Measurements from ENCODE around the gene TMA7. TPM values are rescaled to one million over a fixed set of nuclear protein-coding genes. Genes with fewer than 3 reads are reported as not detected.

Gene TMA7
- total and polyA plus RNA-seq, 10 of the 15 experiments (the other 5 are each of a cell fraction or from before 2014, with no cell fraction given): 319 to 1,760 (median 752) TPM

- FAIRE-seq (no peak), DNase-seq (ENCODE audit: low read depth, low spot score) (no peak), ATAC-seq (no peak)
- Histone ChIP-seq H3K9me3 (replicated peaks; ENCODE audit: control insufficient read depth, insufficient read depth, low read length) (no peaks in the 10 kb centered on the region), H3K4me3 (no peak overlapping the region), H4K20me1 (ENCODE audit: control insufficient read depth, insufficient read depth) (no peaks in the 10 kb centered on the region), H3K4me1 (ENCODE audit: control insufficient read depth, insufficient read depth, low read length) (peaks cover 25% of the 10 kb centered on the region), H2AFZ (ENCODE audit: control insufficient read depth, low read depth, low read length) (no peak overlapping the region), H3K36me3 (ENCODE audit: control insufficient read depth in 2 of 2, insufficient read depth in 2 of 2, low read length in 1 of 2) (peaks cover 2 to 16% of the 10 kb centered on the region in 2 experiments; a peak in 2 of 4 replicates), H3K27ac (ENCODE audit: control insufficient read depth, insufficient read depth) (no peak overlapping the region; the same call in 1 of the 2 replicates), H3K27me3 (replicated peaks in 1 of 2; ENCODE audit: control insufficient read depth in 2 of 2, insufficient read depth in 2 of 2, low read length in 1 of 2) (no peaks in the 10 kb centered on the region), H3K79me2 (ENCODE audit: control insufficient read depth, insufficient read depth, low read length) (peaks cover 26% of the 10 kb centered on the region), H3K9ac (ENCODE audit: control insufficient read depth, insufficient read depth, low read length) (no peak overlapping the region), H3K4me2 (ENCODE audit: control insufficient read depth, insufficient read depth) (no peak overlapping the region)
- TF ChIP-seq ESRRA (IDR thresholded peaks at IDR 0.05; ENCODE audit: low read length) (no peak), E2F4 (IDR thresholded peaks at IDR 0.05; ENCODE audit: low read depth, low read length) (no peak)
- RAD21 ChIA-PET (ENCODE audit: unreplicated experiment): interaction anchor here (0.6 to 4.9 kb wide), 63 partner anchors 9 to 571 kb away, joined by 3 to 259 read pairs (median 4); partner anchors contain the start of genes ATRIP, CDC25A, PFKFB4 and SLC26A6
- SMC1A ChIA-PET (ENCODE audit: uncharacterized antibody, unreplicated experiment): interaction anchor here (0.6 to 11.5 kb wide), 63 partner anchors 9 to 253 kb away, joined by 3 to 287 read pairs (median 6); partner anchors contain the start of genes ATRIP, CDC25A, FBXW12 and PFKFB4
- in situ Hi-C loops (cut with MboI) (loop anchor here (5.0 kb wide), 3 partner anchors 34 to 204 kb away; no protein-coding TSS in a partner anchor), intact Hi-C loops (cut with micrococcal nuclease; ENCODE audit: unreplicated experiment) (loop anchor here (1.0 kb wide), 3 partner anchors 35 to 204 kb away; no protein-coding TSS in a partner anchor)
- BruUV-seq (replicated peaks): no TSS peak
- WGBS (ENCODE audit: insufficient coverage, insufficient replicate concordance, low lambda C conversion rate, missing lambda C conversion rate): 38% methylated on average over 1 of the region's 1 CpG
- POLR2A ChIA-PET: interaction anchor here (0.6 to 2.4 kb wide), 16 partner anchors 10 to 242 kb away, joined by 3 to 11 read pairs (median 4); partner anchors contain the start of genes ATRIP and PFKFB4
- CTCF ChIA-PET: interaction anchor here (0.6 to 12.5 kb wide), 95 partner anchors 10 to 958 kb away, joined by 3 to 757 read pairs (median 6); partner anchors contain the start of genes ATRIP, CAMP, CDC25A and IP6K2
These were observed 3.6 kb upstream of the TMA7 start for GRCh38 chr3:48436477-48436787.

- ChIA-PET CTCF (interaction anchor here (0.7 to 12.5 kb wide), 49 partner anchors 9 to 914 kb away, joined by 3 to 757 read pairs (median 11); partner anchors contain the start of genes ATRIP, CAMP, IP6K2 and NME6), RAD21 (ENCODE audit: unreplicated experiment) (interaction anchor here (0.7 to 4.9 kb wide), 33 partner anchors 10 to 252 kb away, joined by 3 to 259 read pairs (median 11); partner anchors contain the start of genes CDC25A, PFKFB4, SLC26A6 and ZNF589), SMC1A (ENCODE audit: uncharacterized antibody, unreplicated experiment) (interaction anchor here (0.9 to 11.5 kb wide), 41 partner anchors 9 to 253 kb away, joined by 3 to 287 read pairs (median 7); partner anchors contain the start of genes ATRIP, CDC25A and ZNF589), POLR2A (interaction anchor here (1.0 to 2.4 kb wide), 6 partner anchors 10 to 197 kb away, joined by 4 to 9 read pairs (median 5); partner anchors contain the start of genes ATRIP and PFKFB4)
- Histone ChIP-seq H3K4me2 (ENCODE audit: control insufficient read depth, insufficient read depth) (no peak overlapping the region), H3K9ac (ENCODE audit: control insufficient read depth, insufficient read depth, low read length) (no peak overlapping the region), H3K9me3 (replicated peaks; ENCODE audit: control insufficient read depth, insufficient read depth, low read length) (no peaks in the 10 kb centered on the region), H3K27me3 (replicated peaks in 1 of 2; ENCODE audit: control insufficient read depth in 2 of 2, insufficient read depth in 2 of 2, low read length in 1 of 2) (no peaks in the 10 kb centered on the region), H3K79me2 (ENCODE audit: control insufficient read depth, insufficient read depth, low read length) (peaks cover 30% of the 10 kb centered on the region), H3K36me3 (ENCODE audit: control insufficient read depth in 2 of 2, insufficient read depth in 2 of 2, low read length in 1 of 2) (peaks cover 2 to 14% of the 10 kb centered on the region in 2 experiments; a peak in 2 of 4 replicates), H4K20me1 (ENCODE audit: control insufficient read depth, insufficient read depth) (no peaks in the 10 kb centered on the region), H3K27ac (ENCODE audit: control insufficient read depth, insufficient read depth) (no peak overlapping the region; the same call in 1 of the 2 replicates), H3K4me3 (no peak overlapping the region), H3K4me1 (ENCODE audit: control insufficient read depth, insufficient read depth, low read length) (peaks cover 28% of the 10 kb centered on the region), H2AFZ (ENCODE audit: control insufficient read depth, low read depth, low read length) (no peak overlapping the region)
- no peak for ATAC-seq
- WGBS (ENCODE audit: insufficient coverage, insufficient replicate concordance, low lambda C conversion rate, missing lambda C conversion rate): 90% methylated on average over 7 of the region's 7 CpGs
- intact Hi-C loops (cut with micrococcal nuclease; ENCODE audit: unreplicated experiment): loop anchor here (1.0 kb wide), 3 partner anchors 36 to 205 kb away; no protein-coding TSS in a partner anchor
- FAIRE-seq: no peak
- no peak for DNase-seq (ENCODE audit: low read depth, low spot score)
- BruUV-seq (replicated peaks): no TSS peak
- in situ Hi-C loops (cut with MboI): loop anchor here (5.0 kb wide), 3 partner anchors 35 to 205 kb away; no protein-coding TSS in a partner anchor
- TF ChIP-seq SIX5 (IDR thresholded peaks at IDR 0.05; ENCODE audit: low read depth, low read length, severe bottlenecking) (no peak), GABPA (IDR thresholded peaks at IDR 0.05; ENCODE audit: low read depth) (no peak), ATF7 (IDR thresholded peaks at IDR 0.05; ENCODE audit: low read depth) (no peak), CEBPZ (IDR thresholded peaks at IDR 0.05; ENCODE audit: low read depth, low read length) (no peak), BCLAF1 (IDR thresholded peaks at IDR 0.05) (no peak)
These were observed 3.2 kb upstream of the TMA7 start for GRCh38 chr3:48436855-48437254.

Measured in GM12878 (cell line).